HG03066 (cell line): ENCODE measurements around the gene KDF1.
"Not testable (repeated sequence)": the region's sequence is repeated elsewhere in the genome, so short reads cannot be mapped to it uniquely, and the experiment has no call there.

ENCODE experiments used
- ATAC-seq: cut with Tn5 transposase; IDR thresholded peaks from one replicate; pipeline ENCODE4 v1.9.1; 2021; ENCODE audit warnings: low read depth; ENCODE audit not compliant: unreplicated experiment

The KDF1 gene

DNA sequence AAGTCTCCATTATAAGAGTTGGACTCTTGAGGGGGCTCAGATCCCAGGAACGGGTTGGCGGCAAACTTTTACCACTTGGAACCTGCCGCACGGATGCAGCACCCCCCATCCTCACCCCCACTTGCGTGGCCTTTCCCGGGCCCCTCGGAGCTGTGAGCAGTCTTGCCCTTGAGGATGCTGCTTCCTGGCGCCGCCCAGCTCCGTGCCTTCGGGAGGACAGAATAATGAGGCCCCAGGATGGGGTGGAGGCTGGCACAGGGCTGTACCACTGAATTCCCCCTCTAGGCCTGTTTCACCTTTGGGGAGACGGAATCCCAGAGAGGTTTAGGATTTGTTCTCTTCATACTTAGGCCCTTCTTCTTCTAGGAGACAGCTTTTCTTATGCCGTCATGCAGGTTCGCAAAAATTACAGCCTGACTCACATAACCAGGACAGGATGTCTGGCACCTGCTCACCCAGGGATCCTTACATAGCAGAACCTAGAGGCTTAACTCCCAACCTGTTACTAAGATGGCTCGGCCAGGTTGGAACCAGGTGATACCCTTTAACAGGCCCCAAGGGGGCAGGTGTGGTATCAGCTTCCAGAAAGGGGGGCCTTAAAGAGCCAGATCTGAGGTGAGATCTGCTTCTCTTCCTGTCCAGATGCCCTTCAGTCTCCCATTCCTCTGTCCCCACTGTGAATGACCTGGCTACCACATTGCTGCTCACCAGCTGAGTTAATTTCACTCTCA, 34.7 kb upstream of the KDF1 start:
- ATAC-seq, result no peak

DNA sequence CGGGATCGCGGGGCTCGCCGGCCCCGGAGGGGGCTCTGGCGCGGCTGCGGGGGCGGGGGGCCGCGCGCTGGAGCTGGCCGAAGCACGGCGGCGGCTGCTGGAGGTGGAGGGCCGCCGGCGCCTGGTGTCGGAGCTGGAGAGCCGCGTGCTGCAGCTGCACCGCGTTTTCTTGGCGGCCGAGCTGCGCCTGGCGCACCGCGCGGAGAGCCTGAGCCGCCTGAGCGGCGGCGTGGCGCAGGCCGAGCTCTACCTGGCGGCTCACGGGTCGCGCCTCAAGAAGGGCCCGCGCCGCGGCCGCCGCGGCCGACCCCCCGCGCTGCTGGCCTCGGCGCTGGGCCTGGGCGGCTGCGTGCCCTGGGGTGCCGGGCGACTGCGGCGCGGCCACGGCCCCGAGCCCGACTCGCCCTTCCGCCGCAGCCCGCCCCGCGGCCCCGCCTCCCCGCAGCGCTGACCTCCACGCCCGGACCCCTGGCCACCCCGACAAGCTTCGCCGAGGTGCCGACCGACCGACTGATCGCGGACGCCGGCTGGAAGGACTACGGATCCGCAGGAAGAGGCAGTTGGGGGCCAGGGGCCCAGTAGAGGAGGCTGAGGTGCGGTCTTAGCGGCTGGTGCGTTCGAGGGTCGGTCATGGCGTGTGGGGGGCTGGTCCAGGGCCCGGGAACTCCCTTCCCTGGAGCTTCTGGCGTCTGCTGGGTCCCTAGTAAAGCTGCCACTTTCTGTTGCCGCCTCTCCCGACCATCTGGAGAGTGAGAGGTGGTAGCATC, 33.9 kb upstream of the KDF1 start:
- ATAC-seq, result no peak

DNA sequence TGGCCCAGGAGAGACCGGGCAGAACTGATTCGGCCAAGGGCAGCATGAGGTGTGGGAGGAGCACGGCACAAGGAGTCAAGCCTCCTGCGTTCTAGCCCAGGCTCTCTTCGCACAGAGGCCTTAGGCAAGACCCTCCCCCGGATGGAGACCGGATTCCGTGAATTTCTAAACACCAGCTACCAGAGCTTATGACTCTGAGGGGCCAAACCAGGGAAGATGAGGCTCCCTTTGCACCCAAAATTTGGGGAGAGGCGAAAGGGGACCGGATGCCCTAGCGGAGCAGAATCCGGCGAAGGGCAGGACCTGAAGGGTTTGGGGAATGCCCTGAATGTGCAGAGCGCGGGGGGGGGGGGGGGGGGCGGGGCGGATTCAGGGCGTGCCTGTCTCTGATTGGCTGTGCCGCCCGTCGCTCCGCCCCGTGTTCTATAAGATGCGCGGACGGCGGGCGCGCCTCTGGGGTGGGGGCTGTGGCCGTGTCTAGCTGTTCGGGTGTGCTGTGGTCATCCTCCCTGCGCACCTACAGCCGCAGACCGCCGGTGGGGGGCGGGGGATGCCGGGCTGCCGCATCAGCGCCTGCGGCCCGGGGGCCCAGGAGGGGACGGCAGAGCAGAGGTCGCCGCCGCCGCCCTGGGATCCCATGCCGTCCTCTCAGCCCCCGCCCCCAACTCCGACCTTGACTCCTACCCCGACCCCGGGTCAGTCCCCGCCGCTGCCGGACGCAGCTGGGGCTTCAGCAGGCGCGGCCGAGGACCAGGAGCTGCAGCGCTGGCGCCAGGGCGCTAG, 33.2 kb upstream of the KDF1 start, which contains the start of gene TRNP1:
TRNP1 (plus strand) TSS at position 456 of the 783 bp plus-strand sequence; CDS start at position 551, 95 bp downstream.
- ATAC-seq, result no peak

DNA sequence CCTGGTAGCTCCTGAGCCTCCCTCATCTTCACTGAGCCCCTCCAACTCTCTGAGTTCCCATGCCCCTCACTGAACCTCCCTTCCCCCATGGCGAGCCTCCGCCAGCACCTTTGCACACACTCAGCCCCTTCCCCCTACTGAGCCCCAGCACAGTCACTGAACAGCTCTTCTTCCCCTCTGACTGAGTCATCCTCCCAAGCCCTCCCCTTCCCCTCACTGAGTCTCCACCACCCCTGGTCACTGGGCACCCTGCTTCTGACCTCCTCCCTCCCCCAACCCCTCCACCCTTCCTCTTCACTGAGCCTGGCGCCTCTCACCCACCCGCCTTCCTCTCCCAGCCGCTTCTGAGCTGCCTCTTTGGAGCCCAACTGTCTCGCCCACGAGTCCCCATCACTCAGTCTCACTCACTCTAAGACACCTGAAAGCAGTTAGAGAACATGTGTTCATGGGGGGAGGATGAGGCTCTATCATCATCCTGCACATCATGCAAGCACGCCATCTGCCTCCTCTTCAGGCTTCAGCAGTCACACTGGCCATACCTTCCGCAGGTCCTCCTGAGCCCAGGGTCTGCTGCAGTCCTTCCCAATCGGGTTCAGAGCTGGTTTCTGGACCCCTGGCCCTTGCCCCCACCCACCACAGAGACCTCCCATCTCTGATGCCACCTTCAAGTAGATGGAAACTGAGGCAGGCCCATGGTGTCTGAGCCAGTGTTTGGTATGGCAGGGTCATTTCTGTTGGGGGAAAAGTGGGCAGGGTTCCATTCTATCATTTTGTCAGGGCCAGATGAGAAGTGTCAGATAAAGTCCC, 31.2 kb upstream of the KDF1 start:
- no peak for ATAC-seq

DNA sequence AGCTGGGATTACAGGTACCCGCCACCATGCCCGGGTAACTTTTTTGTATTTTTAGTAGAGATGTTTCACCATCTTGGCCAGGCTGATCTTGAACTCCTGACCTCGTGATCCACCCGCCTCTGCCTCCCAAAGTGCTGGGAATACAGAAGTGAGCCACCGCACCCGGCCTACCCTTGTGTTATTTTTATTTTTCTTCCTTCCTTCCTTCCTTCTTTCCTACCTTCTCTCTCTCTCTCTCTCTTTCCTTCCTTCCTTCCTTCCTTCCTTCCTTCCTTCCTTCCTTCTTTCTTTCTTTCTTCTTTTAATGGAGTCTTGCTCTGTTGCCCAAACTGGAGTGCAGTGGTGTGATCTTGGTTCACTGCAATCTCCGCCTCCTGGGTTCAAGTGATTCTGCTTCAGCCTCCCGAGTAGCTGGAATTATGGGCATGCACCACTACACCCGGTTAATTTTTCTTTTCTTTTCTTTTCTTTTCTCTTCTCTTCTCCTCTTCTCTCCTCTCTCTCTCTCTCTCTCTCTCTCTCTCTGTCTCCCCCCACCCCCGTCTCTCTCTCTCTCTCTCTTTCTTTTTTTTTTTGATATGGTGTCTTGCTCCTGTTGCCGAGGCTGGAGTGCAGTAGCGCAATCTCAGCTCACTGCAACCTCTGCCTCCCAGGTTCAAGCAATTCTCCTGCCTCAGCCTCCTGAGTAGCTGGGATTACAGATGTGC, 29.3 kb upstream of the KDF1 start:
- not testable (repeated sequence) for ATAC-seq

DNA sequence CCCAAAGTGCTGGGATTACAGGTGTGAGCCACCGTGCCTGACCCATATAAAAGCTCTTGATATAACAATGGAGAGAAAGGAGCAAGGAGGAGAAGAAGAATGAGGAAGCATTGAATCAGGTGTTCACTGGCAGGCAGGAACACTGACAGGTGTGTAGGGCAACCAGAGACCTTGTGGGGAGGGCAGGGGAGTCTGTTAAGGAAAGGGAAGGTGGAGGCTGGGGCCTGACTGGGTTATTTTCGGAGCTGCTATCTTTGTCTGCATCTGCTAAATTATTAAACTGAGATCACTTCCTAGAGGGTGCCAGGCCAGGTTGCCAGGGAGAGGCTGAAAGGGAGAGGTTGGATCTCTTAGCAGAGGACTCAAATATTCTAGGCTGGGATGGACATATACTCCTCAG, 26.4 kb upstream of the KDF1 start:
- no peak for ATAC-seq

DNA sequence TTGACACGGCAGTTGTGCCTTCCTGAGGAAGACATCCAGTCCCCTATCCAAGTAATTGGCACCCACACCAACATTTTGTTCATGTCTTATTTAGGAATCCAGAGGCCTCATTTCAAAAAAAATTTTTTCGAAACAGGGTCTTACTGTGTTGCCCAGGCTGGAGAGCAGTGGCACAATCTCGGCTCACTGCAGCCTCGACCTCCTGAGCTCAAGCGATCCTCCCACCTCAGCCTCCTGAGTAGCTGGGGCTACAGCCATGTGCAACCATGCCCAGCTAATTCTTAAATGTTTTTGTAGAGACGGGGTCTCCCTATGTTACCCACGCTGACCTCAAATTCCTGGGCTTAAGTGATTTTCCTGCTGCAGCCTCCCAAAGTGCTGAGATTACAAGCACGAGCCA, 24.0 kb upstream of the KDF1 start:
- ATAC-seq, result no peak

DNA sequence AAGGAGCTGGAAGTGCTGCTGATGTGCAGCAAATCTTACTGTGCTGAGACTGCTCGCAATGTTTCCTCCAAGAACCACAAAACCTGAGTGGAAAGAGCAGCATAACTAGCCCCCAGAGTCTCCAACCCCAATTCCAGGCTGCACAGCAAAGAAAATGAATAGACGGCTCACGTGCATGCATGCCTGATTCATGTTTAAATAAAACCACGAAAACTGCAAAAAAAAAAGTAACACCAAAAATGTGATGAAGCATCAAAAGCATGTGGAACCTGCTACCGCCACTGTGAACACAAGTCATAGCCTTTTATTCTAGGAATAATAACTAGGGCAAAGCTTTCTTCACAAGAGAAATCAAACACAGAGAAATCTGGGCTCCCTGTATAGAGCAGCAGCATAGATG, 23.6 kb upstream of the KDF1 start:
- ATAC-seq, result no peak

DNA sequence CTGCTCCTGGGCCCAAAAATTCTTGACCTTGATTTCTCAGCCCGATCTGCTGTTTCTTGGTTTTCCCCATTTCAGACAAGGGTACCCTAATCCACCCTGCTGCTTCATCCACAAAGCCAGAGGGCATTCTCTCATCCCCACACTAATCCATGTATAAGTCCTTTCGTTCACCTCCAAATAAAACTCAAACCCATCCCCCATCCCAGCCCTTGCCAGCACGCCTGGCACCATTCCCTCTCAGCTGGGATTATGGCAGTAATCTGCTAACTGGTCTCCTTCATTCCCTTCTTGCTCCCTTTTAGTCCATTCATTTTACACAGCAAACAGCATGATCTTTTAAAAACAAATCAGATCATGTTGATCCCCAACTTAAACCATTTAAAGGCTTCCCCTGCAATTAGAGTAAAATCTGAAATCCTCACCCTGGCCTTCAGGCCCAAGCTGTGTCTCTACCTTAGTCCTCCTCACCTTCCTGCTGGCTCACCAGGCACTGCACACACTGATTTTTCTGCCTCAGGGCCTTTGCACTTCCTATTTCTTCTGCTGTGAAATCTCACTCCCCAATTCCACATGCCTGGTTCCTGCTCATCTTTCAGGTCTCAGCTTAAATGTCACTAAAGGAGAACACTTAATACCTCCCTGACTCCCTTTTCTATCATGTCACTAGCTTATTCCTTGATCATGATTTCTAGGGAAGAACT, 21.0 kb upstream of the KDF1 start:
- no peak for ATAC-seq

DNA sequence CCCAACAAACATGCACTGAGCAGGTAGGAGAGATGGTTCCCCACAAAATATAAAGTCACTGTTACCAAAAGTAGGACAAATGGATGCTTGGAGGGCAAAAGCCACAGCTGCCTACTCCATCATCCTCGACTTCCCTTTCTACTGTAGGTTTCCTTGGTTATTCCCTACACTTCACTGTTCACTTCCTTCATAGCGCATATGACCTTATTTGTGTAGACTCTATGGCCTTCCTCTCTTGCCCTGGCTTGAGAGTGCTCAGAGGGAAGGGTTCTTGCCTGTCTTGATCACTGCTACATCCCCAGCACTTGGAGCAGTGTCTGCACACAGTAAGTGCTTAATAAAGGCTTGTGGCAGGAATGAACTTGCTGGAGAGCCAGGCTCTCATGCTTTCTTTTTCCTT, 18.6 kb upstream of the KDF1 start:
- ATAC-seq, result no peak

DNA sequence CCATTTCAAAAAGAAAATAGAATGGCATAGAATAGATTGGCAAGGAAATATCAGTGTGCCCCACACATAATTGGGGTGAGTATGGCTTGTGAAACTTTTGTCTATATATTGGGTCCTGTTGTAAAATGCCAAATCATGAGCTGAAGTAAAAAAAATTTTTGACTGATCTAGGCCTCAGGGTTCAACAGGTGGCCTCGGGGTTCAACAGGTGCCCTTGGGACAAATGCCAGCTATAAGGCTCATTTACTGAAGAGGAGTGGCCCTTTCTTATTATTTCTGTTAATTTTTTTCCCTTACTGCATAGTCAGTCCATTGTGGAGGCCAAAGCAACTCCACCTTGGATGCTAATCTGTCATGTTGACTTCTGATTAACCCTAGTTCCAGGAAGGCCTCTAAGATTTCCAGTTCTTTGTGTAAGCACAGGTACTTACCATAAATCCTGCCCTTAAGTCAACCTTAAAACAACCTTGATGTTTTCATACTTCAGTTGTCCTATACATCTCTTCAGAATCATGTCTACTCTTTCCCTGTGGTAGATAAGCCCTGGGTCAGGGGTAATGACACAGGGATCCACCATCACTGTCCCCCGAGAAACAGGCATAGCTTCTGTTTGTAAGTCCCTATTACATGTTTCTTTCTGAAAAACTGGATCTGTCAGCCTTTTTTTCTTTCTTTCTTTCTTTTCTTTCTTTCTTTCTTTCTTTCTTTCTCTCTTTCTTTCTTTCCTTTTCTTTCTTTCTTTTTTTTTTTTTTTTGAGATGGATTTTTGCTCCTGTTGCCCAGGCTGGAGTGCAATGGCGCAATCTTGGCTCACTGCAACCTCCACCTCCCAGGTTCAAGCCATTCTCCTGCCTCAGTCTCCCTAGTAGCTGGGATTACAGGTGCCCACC, 16.6 kb upstream of the KDF1 start:
- no peak for ATAC-seq

DNA sequence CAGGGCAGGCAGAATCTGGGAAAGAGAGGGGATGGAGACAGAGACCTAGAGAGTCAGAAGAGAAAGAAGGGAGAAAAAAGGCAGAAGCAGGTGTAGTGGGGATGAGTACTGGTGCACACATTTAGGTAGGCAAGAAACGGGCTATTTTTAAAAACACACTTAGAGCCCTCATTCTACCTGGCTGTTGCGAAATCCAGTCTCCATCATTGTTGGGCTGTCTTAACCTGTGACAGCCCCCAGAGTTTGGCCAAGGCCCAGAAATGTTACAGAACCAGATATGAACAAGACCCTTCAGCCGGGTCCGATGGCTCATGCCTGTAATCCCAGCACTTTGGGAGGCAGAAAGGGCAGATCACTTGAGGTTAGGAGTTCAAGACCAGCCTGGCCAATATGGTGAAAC, 12.6 kb upstream of the KDF1 start:
- no peak for ATAC-seq

DNA sequence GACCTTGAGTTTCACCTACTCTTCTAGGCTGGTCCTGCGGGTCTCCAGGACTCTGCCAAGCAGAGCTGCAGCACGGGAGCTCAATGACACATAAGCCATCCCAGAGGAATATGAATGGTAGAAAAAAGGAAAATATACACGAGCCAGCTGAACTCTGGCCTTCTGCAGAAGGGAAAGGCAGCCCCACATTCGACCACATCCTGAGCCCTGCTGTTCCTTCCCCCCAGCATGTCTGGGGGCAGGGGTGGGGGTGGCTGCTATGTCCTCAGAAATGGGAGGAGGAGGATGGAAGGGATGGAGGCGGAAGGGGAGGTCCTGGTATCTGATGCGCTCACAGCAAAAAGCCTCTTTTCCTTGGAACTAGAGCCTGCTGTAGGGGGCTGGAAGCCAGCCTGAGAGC, 12.1 kb upstream of the KDF1 start:
- no peak for ATAC-seq

DNA sequence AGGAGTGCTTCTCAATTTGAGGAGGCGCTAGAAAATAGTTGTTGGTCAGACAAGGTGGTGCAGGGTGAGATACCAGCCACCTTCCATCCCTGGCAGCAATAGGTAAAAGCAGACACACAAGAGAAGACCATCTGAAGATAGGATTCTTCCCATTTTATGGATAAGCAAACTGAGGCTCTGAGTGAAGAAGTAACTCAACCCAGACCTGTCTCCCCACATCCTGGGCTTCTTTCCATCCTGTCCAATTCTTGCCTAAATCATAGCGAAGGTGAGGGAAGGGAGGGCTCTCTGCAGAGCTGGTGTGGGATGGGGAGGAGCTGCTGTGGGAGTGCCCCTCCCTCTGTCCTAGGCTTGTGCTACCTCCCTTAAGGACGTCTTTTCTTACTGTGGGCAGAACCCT, 11.3 kb upstream of the KDF1 start:
- ATAC-seq, result no peak

DNA sequence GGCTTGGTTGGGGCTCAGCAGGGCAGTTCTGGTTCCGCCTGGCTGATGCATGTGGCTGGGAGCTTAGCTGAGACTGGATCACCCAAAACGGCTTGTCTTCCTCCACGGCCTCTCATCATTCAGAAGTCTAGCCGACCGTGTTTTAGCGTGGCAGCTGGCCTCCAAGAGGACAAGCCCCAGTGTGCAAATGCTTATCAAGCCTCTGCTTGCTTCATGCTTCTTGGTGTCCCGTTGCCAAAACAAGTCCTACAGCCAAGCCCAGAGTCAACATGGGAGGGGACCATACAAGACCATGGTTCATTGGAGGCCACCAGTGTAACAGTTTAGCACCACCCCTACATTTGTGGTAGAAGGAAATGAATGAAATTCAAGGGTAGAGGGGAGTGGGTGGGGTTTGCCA, 10.5 kb upstream of the KDF1 start:
- no peak for ATAC-seq

DNA sequence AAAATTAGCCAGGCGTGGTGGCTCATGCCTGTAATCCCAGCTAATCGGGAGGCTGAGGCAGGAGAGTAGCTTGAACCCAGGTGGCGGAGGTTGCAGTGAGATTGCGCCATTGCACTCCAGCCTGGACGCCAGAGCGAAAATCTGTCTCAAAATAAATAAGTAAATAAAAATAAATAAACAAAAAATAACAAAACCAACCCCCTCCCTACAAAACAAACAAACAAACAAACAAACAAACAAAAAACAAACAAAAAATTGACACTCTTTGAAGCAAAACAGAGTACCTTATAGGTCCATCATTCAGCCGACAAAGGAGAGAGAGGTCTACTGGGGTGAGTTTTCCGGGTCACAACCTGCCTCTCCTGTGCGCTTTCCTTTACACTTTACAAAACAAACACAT, 5.4 kb upstream of the KDF1 start:
- no peak for ATAC-seq

DNA sequence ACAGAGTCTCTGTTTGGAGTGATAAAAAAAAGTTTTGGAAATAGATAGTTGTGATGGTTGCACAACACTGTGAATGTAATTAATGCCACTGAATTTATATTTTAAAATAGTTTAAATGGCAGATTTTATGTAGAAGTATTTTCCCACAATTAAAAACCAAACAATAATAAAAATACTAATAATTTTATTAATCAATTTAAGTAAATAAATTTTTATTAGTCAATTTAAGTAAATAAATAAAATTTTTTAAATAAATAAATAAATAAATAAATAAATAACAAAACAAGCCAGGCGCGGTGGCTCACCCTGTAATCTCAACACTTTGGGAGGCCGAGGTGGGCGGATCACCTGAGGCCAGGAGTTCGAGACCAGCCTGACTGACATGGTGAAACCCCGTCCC, 4.9 kb upstream of the KDF1 start:
- no peak for ATAC-seq

DNA sequence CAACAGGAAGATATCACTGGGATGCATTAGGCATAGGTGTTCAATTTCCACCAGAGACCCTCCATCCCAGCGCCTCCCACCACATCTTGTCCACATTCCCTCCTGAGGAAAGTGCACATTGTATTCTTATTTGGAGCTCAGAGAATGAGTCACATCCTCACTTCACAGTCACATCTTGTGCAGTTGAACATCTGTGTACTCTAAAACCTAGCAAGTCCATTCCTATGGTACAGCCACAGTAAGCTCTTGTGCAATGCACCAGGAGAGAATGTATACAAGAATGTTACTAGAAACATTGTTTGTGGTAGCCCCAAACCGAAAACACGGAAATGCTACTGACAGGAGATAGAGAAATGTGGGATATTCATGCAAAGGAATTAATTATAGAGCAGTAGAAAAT, 1.6 kb upstream of the KDF1 start:
- ATAC-seq, result no peak

DNA sequence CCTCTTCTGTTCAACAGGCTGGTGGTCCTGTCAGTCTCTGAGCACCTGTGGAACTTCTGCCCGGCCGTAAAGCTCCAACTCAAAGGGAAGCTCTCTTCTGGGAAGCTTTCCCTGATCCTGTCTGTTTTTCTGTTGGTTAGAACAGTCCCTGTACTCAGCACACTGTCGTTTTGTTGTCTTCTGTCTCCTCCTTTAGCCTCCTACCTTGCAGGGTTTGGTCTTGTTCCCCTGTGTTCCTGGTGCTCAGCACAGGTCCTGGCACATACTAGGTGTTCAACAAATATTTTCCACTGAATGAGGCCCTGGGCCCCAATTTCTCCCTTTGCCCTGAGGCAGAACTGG, 328 bp upstream of the KDF1 start:
- ATAC-seq, result no peak
